GM12874 (cell line): ENCODE measurements around the gene UCMA.

Experiments used
- CTCF ChIP-seq: IDR thresholded peaks from 2 replicates; pipeline ENCODE4 v1.5.1; 2011; ENCODE audit warnings: low read depth, mild to moderate bottlenecking, control low read depth, low read length, moderate library complexity; ENCODE audit not compliant: insufficient read depth

The UCMA gene

GRCh38 chr10:13263591-13263990, 29.4 kb upstream of the UCMA start:
- TF ChIP-seq CTCF, result no peak

- no peak for TF ChIP-seq CTCF
Observed at GRCh38 chr10:13262433-13262832, 28.3 kb upstream of the UCMA start.

GRCh38 chr10:13257621-13258140, 23.5 kb upstream of the UCMA start:
- TF ChIP-seq CTCF, result no peak

- TF ChIP-seq CTCF, result no peak
Observed at GRCh38 chr10:13256627-13257026, 22.5 kb upstream of the UCMA start.

GRCh38 chr10:13253726-13254125, 19.6 kb upstream of the UCMA start:
- TF ChIP-seq CTCF, result no peak

- TF ChIP-seq CTCF, result no peak
Observed at GRCh38 chr10:13247784-13248183, 13.6 kb upstream of the UCMA start.

- no peak for TF ChIP-seq CTCF
Observed at GRCh38 chr10:13247246-13247645, 13.1 kb upstream of the UCMA start.
